Stimulated activated CD8-positive, alpha-beta memory T cell treated with anti-CD3 and anti-CD28 coated beads, Interleukin-15, amount 100 ng/mL, for 48 hours (primary cell): ENCODE data around the gene IL10RB.

Experiments
- DNase-seq, 2 donors: peaks; one replicate each; pipeline ENCODE4 v3.0.0-alpha.2; 2020; ENCODE audit warnings: low read depth in 2 of 2

Gene IL10RB

GRCh38 chr21:33266789-33267135 lies 595 bp downstream of the IL10RB start:
- peak in 1 of 2 donors; percentile 13 for DNase-seq

GRCh38 chr21:33267250-33267649 lies 1.1 kb downstream of the IL10RB start:
- DNase-seq: no peak

- DNase-seq: no peak
Measured at GRCh38 chr21:33268393-33268736, 2.2 kb downstream of the IL10RB start.

GRCh38 chr21:33268737-33269441 lies 2.7 kb downstream of the IL10RB start:
- peak in 1 of 2 donors; percentile 24 for DNase-seq

- DNase-seq: no peak
Measured at GRCh38 chr21:33270986-33271385, 4.8 kb downstream of the IL10RB start.

- no peak for DNase-seq
Measured at GRCh38 chr21:33273044-33273443, 6.9 kb downstream of the IL10RB start.

- DNase-seq: no peak
Measured at GRCh38 chr21:33278721-33279120, 12.6 kb downstream of the IL10RB start.

- DNase-seq: no peak
Measured at GRCh38 chr21:33279330-33279820, 13.2 kb downstream of the IL10RB start.

- no peak for DNase-seq
Measured at GRCh38 chr21:33281096-33281652, 15.0 kb downstream of the IL10RB start.

GRCh38 chr21:33283203-33283602 lies 17.0 kb downstream of the IL10RB start:
- DNase-seq: no peak

GRCh38 chr21:33286076-33286475 lies 19.9 kb downstream of the IL10RB start:
- DNase-seq: no peak

GRCh38 chr21:33286600-33287456 lies 20.7 kb downstream of the IL10RB start:
- DNase-seq: no peak

GRCh38 chr21:33289199-33289819 lies 23.1 kb downstream of the IL10RB start:
- DNase-seq: no peak

GRCh38 chr21:33290441-33290840 lies 24.3 kb downstream of the IL10RB start:
- no peak for DNase-seq

GRCh38 chr21:33291686-33292085 lies 25.5 kb downstream of the IL10RB start:
- DNase-seq: no peak

GRCh38 chr21:33292724-33293123 lies 26.6 kb downstream of the IL10RB start:
- DNase-seq: no peak

GRCh38 chr21:33293136-33293535 lies 27.0 kb downstream of the IL10RB start:
- DNase-seq: no peak

GRCh38 chr21:33293811-33294216 lies 27.6 kb downstream of the IL10RB start:
- no peak for DNase-seq

- no peak for DNase-seq
Measured at GRCh38 chr21:33296156-33296555, 30.0 kb downstream of the IL10RB start.

GRCh38 chr21:33299181-33299752 lies 33.1 kb downstream of the IL10RB start:
- peak in 1 of 2 donors; percentile 10 for DNase-seq

GRCh38 chr21:33300701-33301631 lies 34.8 kb downstream of the IL10RB start:
- no peak for DNase-seq
